NCI-H345 (cell line): Measurements from ENCODE around the gene MFF.

Source experiments
- DNase-seq: peaks from one replicate; lab custom pipeline; 2025; lab: John Stamatoyannopoulos, UW

MFF gene

GRCh38 chr2:227406177-227407031 is 81.4 kb downstream of the MFF start:
- DNase-seq: peak; percentile 93
